Common myeloid progenitor, CD34-positive (primary cell): ENCODE data around the gene MCF2L.

ENCODE experiments used
- CTCF ChIA-PET: fragments of 350-600 bp; sonication (Branson Sonifier 250); formaldehyde crosslinking; loops from one replicate; lab custom pipeline; 2021; ENCODE audit warnings: antibody characterized with exemption; lab: Charles Lee
- POLR2A ChIA-PET: fragments of 350-600 bp; sonication (Branson Sonifier 250); formaldehyde crosslinking; loops from one replicate; lab custom pipeline; 2021; ENCODE audit warnings: antibody characterized with exemption; lab: Charles Lee
- DNase-seq, 3 donors: peaks; one replicate each; pipeline versions ENCODE4 v3.0.0 to v3.0.0-alpha.2; 2013
- H3K27ac ChIP-seq, 2 experiments: 1 replicate in 1 of 2; 2 replicates in 1 of 2; pipeline ENCODE4 v1.7.0; 2013; ENCODE audit warnings: inconsistent platforms in 2 of 2, low read length in 2 of 2, mild to moderate bottlenecking in 2 of 2, low read depth in 1 of 2, moderate library complexity in 1 of 2; ENCODE audit not compliant: severe bottlenecking in 2 of 2, insufficient read depth in 1 of 2, poor library complexity in 1 of 2
- H3K27me3 ChIP-seq, 5 experiments: replicated peaks in 2 of 5; 1 replicate in 3 of 5; 2 replicates in 2 of 5; pipeline versions ENCODE4 v1.6.1 to v1.7.0; 2013; ENCODE audit warnings: low read length in 4 of 5, mild to moderate bottlenecking in 2 of 5, moderate library complexity in 2 of 5, inconsistent platforms in 1 of 5; ENCODE audit not compliant: insufficient read depth in 5 of 5, control insufficient read depth in 4 of 5
- H3K36me3 ChIP-seq, 4 experiments: 1 replicate in 2 of 4; 2 replicates in 2 of 4; pipeline versions ENCODE4 v1.6.1 to v1.7.0; 2013; ENCODE audit warnings: low read length in 3 of 4, control low read depth in 1 of 4, mild to moderate bottlenecking in 1 of 4; ENCODE audit not compliant: control insufficient read depth in 4 of 4, insufficient read depth in 4 of 4
- H3K4me1 ChIP-seq, 4 experiments: 1 replicate in 3 of 4; 2 replicates in 1 of 4; pipeline versions ENCODE4 v1.6.1 to v1.7.1; 2013; ENCODE audit warnings: low read length in 3 of 4, mild to moderate bottlenecking in 3 of 4, control low read depth in 1 of 4, inconsistent platforms in 1 of 4, moderate library complexity in 1 of 4; ENCODE audit not compliant: control insufficient read depth in 4 of 4, insufficient read depth in 4 of 4; ENCODE audit errors: control extremely low read depth in 1 of 4
- H3K4me3 ChIP-seq, 7 experiments: 1 replicate in 4 of 7; 2 replicates in 3 of 7; pipeline versions ENCODE4 v1.5.1 to v1.7.0; 2013; ENCODE audit warnings: mild to moderate bottlenecking in 7 of 7, low read length in 6 of 7, moderate library complexity in 6 of 7, inconsistent platforms in 2 of 7, low read depth in 2 of 7, control low read depth in 1 of 7; ENCODE audit not compliant: insufficient read depth in 4 of 7, control insufficient read depth in 1 of 7; ENCODE audit errors: extremely low read depth in 1 of 7
- H3K9me3 ChIP-seq, 5 experiments: 1 replicate in 4 of 5; 2 replicates in 1 of 5; pipeline versions ENCODE4 v1.6.1 to v1.7.1; 2013; ENCODE audit warnings: low read length in 4 of 5, mild to moderate bottlenecking in 2 of 5, inconsistent platforms in 1 of 5, low read depth in 1 of 5, moderate library complexity in 1 of 5; ENCODE audit not compliant: control insufficient read depth in 4 of 5, insufficient read depth in 2 of 5; ENCODE audit errors: control extremely low read depth in 1 of 5
- WGBS: methylation state at CpG from one replicate; pipeline ENCODE4 v1.1.5; 2013; ENCODE audit not compliant: insufficient coverage; 5-methylcytosine and 5-hydroxymethylcytosine counted together

MCF2L gene

GRCh38 chr13:113139577-113139976 is 170.6 kb downstream of the MCF2L start:
- no peak for DNase-seq
- H3K4me3 ChIP-seq, result no peak overlapping the region
- ChIA-PET CTCF (no interaction called here), POLR2A (no interaction called here)
- no peaks in the 10 kb centered on the region for H3K36me3 ChIP-seq
- no peaks in the 10 kb centered on the region for H3K9me3 ChIP-seq
- 95% methylated on average over 4 of the region's 5 CpGs for WGBS
- no peaks in the 10 kb centered on the region for H3K4me1 ChIP-seq
- peaks cover 0 to 5% (median 4%) of the 10 kb centered on the region in 5 experiments for H3K27me3 ChIP-seq
- no peak overlapping the region for H3K27ac ChIP-seq

DNA sequence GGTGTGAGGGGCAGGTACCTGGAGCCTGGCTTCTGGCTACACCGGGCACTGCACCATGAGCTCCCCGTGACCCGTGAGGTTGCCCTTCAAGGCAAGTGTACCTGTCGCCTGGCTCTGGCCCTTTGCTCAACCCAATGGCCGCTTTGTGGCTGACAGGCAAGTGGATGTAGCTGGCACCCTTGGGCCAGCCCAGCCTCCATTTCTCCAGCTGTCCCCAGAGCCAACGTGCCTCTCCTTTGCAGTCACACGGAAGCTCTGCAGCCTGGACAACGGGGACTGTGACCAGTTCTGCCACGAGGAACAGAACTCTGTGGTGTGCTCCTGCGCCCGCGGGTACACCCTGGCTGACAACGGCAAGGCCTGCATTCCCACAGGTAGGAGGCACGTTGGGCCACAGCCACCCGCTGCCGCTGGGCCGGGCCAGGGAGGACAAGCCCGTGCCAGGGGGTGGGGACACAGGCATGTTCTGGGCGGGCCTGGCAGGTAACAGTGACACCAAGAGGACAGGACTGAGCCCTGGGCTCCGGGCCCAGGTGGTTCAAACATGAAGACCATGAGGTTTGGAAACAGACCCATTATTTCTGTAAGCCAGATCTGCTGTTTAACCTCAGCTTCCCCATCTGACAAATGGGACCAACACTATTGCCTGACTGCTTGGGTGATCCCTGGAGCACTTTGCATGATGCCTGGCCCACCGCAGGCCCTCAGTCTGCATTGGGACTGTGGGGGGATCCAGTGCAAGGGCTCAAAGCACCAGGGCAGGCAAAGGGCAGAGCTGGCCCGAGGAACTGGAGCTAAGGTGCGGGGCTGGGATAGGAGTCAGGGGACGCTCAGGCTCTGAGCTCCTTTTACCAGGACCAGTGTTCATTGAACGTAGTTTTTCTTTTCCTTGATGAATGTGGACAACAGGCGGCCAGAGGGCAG is 171.9 kb downstream of the MCF2L start:
- H3K27me3 ChIP-seq, result peaks cover 0 to 5% (median 4%) of the 10 kb centered on the region in 5 experiments
- H3K4me3 ChIP-seq, result no peak overlapping the region
- WGBS, result 96% methylated on average over 20 of the region's 26 CpGs
- H3K36me3 ChIP-seq, result no peaks in the 10 kb centered on the region
- POLR2A ChIA-PET, result no interaction called here
- DNase-seq, result no peak
- no peaks in the 10 kb centered on the region for H3K4me1 ChIP-seq
- CTCF ChIA-PET, result interaction anchor here (1.4 to 1.8 kb wide), 2 partner anchors 9 to 13 kb away, joined by 5 to 6 read pairs; no protein-coding TSS in a partner anchor
- no peaks in the 10 kb centered on the region for H3K9me3 ChIP-seq
- H3K27ac ChIP-seq, result no peak overlapping the region

DNA sequence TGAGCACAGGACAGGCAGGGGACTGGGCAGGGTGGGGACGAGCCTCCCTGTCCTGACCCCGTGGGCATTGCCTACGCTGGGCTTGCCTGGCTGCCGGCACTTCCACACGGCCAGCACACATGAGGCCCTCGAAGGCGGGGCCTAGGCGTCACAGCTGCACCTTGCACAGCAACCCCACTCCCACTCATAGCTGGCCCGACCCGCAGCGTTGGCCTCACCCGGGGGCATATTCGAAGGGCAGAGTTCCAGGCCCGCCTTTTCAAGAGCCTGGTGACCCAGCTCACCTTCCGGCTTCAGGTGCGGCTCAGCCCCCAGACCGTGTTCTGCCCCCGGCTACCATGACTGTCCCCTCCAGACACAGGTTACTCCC is 172.6 kb downstream of the MCF2L start:
- peaks cover 0 to 5% (median 4%) of the 10 kb centered on the region in 5 experiments for H3K27me3 ChIP-seq
- ChIA-PET CTCF (interaction anchor here (1.4 to 1.8 kb wide), 2 partner anchors 10 to 13 kb away, joined by 5 to 6 read pairs; no protein-coding TSS in a partner anchor), POLR2A (no interaction called here)
- H3K4me1 ChIP-seq, result no peaks in the 10 kb centered on the region
- DNase-seq, result no peak
- H3K4me3 ChIP-seq, result no peak overlapping the region
- H3K9me3 ChIP-seq, result no peaks in the 10 kb centered on the region
- no peaks in the 10 kb centered on the region for H3K36me3 ChIP-seq
- H3K27ac ChIP-seq, result no peak overlapping the region
- WGBS, result 98% methylated on average over 14 of the region's 18 CpGs

DNA sequence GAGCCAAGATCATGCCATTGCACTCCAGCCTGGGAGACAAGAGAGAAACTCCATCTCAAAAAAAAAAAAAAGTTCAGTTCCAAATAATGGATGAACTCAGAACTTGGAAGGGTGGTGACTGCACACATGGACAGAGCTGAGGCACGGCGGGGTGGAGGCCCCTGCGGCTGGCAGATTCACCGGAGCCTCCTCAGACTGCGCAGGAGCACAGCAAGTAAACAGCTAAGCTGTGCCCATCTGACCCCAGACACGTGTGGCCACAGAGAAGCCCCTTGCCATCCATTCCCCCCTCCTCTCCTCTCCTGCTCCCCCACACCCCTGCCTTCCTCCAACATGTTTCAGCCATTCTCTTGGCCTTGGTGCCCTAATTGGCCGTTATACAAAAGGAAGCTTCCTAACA is 173.9 kb downstream of the MCF2L start:
- Histone ChIP-seq H3K4me1 (no peaks in the 10 kb centered on the region), H3K36me3 (no peaks in the 10 kb centered on the region), H3K9me3 (no peaks in the 10 kb centered on the region), H3K4me3 (no peak overlapping the region), H3K27ac (no peak overlapping the region), H3K27me3 (peaks cover 0 to 2% (median under 1%) of the 10 kb centered on the region in 5 experiments)
- DNase-seq, result no peak
- POLR2A ChIA-PET, result no interaction called here
- CTCF ChIA-PET, result interaction anchor here (1.8 kb wide), 1 partner anchor 14 kb away, joined by 5 read pairs; no protein-coding TSS in a partner anchor
- 92% methylated on average over 5 of the region's 7 CpGs for WGBS

DNA sequence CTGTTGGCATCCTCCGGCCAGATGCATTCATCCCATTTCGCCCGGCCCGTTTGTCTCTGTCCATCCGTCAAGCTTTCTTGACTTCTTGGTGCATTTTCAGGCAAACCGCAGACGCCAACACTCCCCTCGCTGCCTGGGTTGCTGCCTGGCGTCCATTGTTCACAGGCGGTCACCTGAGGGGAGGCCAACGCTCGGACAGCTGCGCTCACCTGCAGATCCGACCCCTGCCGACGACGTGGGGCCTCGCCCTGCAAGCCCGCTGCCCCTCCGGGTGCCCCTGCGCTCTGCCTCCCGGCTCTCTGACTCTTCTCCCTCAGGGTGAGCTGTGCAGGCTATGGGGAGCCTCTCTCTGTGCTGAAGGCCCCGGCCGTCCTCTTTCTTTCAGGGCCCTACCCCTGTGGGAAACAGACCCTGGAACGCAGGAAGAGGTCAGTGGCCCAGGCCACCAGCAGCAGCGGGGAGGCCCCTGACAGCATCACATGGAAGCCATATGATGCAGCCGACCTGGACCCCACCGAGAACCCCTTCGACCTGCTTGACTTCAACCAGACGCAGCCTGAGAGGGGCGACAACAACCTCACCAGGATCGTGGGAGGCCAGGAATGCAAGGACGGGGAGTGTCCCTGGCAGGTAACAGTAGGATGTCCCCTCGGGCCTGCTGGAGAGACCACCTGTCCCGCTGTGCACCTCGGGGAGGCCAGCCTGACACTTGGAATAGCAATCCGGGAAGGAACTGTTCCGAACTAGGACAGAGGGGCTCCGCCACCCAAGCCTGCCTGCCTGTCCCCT is 174.6 kb downstream of the MCF2L start:
- no peaks in the 10 kb centered on the region for H3K36me3 ChIP-seq
- H3K27me3 ChIP-seq, result peaks cover 0 to 2% (median 0%) of the 10 kb centered on the region in 5 experiments
- no peak overlapping the region for H3K4me3 ChIP-seq
- ChIA-PET POLR2A (no interaction called here), CTCF (no interaction called here)
- 95% methylated on average over 37 of the region's 39 CpGs for WGBS
- H3K9me3 ChIP-seq, result no peaks in the 10 kb centered on the region
- H3K27ac ChIP-seq, result no peak overlapping the region
- H3K4me1 ChIP-seq, result no peaks in the 10 kb centered on the region
- no peak for DNase-seq

GRCh38 chr13:113144255-113144629 is 175.2 kb downstream of the MCF2L start:
- DNase-seq, result no peak
- Histone ChIP-seq H3K27me3 (no peaks in the 10 kb centered on the region), H3K9me3 (no peaks in the 10 kb centered on the region), H3K4me3 (no peak overlapping the region), H3K27ac (no peak overlapping the region), H3K36me3 (no peaks in the 10 kb centered on the region), H3K4me1 (no peaks in the 10 kb centered on the region)
- ChIA-PET POLR2A (no interaction called here), CTCF (no interaction called here)
- 93% methylated on average over 4 of the region's 12 CpGs for WGBS

GRCh38 chr13:113145496-113145895 is 176.5 kb downstream of the MCF2L start:
- 86% methylated on average over 11 of the region's 12 CpGs for WGBS
- Histone ChIP-seq H3K27ac (no peak overlapping the region), H3K4me3 (no peak overlapping the region), H3K36me3 (no peaks in the 10 kb centered on the region), H3K4me1 (no peaks in the 10 kb centered on the region), H3K27me3 (peaks cover 0 to 1% (median 0%) of the 10 kb centered on the region in 5 experiments), H3K9me3 (no peaks in the 10 kb centered on the region)
- POLR2A ChIA-PET, result no interaction called here
- CTCF ChIA-PET, result no interaction called here
- no peak for DNase-seq
